Measurements from ENCODE around the gene TYW1B.
"Not testable (repeated sequence)": the region's sequence is repeated elsewhere in the genome, so short reads cannot be mapped to it uniquely, and the experiment has no call there.

- TF ChIP-seq CTCF (IDR thresholded peaks at IDR 0.05; ENCODE audit: poor library complexity); EZH2 (IDR thresholded peaks at IDR 0.05; ENCODE audit: borderline replicate concordance): not testable (repeated sequence)
Observed at GRCh38 chr7:72858846-72859400, 30.9 kb upstream of the TYW1B start.

Data from hepatocyte (in vitro differentiated cells).